Esophagus squamous epithelium (tissue), 5 donors: Measurements from ENCODE around the gene NEUROD2. TPM values are rescaled to one million over a fixed set of nuclear protein-coding genes. Genes with fewer than 3 reads are reported as not detected.

ENCODE experiments used
- DNase-seq: peaks from one replicate; lab custom pipeline; 2025; lab: John Stamatoyannopoulos, UW
- H3K27ac ChIP-seq, 4 donors: fragments of 200-600 bp; sonication (generic); one replicate each; pipeline ENCODE4 v1.5.1; 2016 to 2019; ENCODE audit warnings: mild to moderate bottlenecking in 1 of 4
- H3K27me3 ChIP-seq, 4 donors: fragments of 200-600 bp; sonication (generic); 1 replicate in 3 of 4; 2 replicates in 1 of 4; pipeline versions ENCODE4 v1.5.1 to v1.6.0; 2017 to 2021; ENCODE audit warnings: antibody characterized with exemption in 1 of 4
- H3K36me3 ChIP-seq, 3 donors: fragments of 200-600 bp; sonication (generic); one replicate each; pipeline ENCODE4 v1.5.1; 2016 to 2019
- H3K4me1 ChIP-seq, 3 donors: fragments of 200-600 bp; sonication (generic); one replicate each; pipeline ENCODE4 v1.5.1; 2017 to 2019
- H3K4me3 ChIP-seq, 4 donors: fragments of 200-600 bp; sonication (generic); 1 replicate in 3 of 4; 2 replicates in 1 of 4; pipeline ENCODE4 v1.5.1; 2016 to 2019; ENCODE audit warnings: mild to moderate bottlenecking in 2 of 4, moderate library complexity in 1 of 4
- H3K9me3 ChIP-seq, 3 donors: fragments of 200-600 bp; sonication (generic); one replicate each; pipeline ENCODE4 v1.5.1; 2016 to 2019
- POLR2A ChIP-seq, 4 donors: fragments of 450-650 bp; IDR thresholded peaks; one replicate each; pipeline ENCODE4 v1.6.1; 2017; ENCODE audit warnings: antibody characterized with exemption in 4 of 4, mild to moderate bottlenecking in 4 of 4, moderate library complexity in 3 of 4
- WGBS, 2 donors: methylation state at CpG; one replicate each; pipeline ENCODE4 v1.1.5; 2018; 5-methylcytosine and 5-hydroxymethylcytosine counted together
- intact Hi-C: fragments of 100-400 bp; cut with DNase I; formaldehyde crosslinking; loops from one replicate; pipeline ENCODE4 v1.15.0; 2022
- total RNA-seq, 4 donors: library from RNA; depleted of rRNA; stranded (reverse); fragments of >200 nt; gene quantifications; one replicate each; pipeline ENCODE4 v1.1.0, GENCODE V29; 2016
- TF ChIP-seq, protein P1 (sequence below), 6 experiments: fragments of 450-650 bp in 4 of 6; fragments of 200-600 bp in 2 of 6; sonication (generic) in 2 of 6; IDR thresholded peaks; one replicate each; pipeline ENCODE4 v1.5.1; 2016 to 2019; ENCODE audit warnings: antibody characterized with exemption in 6 of 6, mild to moderate bottlenecking in 4 of 6, moderate library complexity in 4 of 6
- donor health status: DM: yes; HTN: yes; CAD: no.

NEUROD2 gene
- not detected for total RNA-seq

DNA sequence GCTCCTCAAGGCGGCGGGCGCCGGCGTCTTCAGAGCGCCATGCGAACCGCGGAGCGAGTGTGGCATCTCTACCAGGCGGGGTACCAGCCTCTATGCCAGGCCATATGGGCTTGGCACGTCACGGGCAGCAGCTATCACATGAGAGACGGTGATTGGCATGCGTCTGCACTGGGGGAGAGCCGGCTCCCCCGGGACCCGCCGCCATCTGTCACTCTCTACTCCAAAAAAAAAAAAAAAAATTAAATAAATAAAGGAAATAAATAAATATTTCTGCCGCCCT is at the start of gene NEUROD2:
TSS of gene NEUROD2 (minus strand) at position 70 of the 280 bp plus-strand sequence. CDS start 1,321 bp downstream, outside the sequence.
- no peak within 1 kb of the TSS for H3K27ac ChIP-seq
- H3K27me3 ChIP-seq, result peaks cover 38 to 100% (median 52%) of the 10 kb centered on the region in 4 donors
- DNase-seq, result no peak
- H3K36me3 ChIP-seq, result no peaks in the 10 kb centered on the region
- intact Hi-C loops, result no loop called here
- peaks cover 28 to 55% (median 34%) of the 10 kb centered on the region in 3 donors for H3K4me1 ChIP-seq
- TF ChIP-seq, protein P1, sequence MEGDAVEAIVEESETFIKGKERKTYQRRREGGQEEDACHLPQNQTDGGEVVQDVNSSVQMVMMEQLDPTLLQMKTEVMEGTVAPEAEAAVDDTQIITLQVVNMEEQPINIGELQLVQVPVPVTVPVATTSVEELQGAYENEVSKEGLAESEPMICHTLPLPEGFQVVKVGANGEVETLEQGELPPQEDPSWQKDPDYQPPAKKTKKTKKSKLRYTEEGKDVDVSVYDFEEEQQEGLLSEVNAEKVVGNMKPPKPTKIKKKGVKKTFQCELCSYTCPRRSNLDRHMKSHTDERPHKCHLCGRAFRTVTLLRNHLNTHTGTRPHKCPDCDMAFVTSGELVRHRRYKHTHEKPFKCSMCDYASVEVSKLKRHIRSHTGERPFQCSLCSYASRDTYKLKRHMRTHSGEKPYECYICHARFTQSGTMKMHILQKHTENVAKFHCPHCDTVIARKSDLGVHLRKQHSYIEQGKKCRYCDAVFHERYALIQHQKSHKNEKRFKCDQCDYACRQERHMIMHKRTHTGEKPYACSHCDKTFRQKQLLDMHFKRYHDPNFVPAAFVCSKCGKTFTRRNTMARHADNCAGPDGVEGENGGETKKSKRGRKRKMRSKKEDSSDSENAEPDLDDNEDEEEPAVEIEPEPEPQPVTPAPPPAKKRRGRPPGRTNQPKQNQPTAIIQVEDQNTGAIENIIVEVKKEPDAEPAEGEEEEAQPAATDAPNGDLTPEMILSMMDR (IDR thresholded peaks at IDR 0.05), result no peak
- TF ChIP-seq POLR2A (IDR thresholded peaks at IDR 0.05), result no peak
- no peaks in the 10 kb centered on the region for H3K9me3 ChIP-seq
- 0 to 7% methylated on average over 1 to 15 of the region's 20 CpGs for WGBS, 2 donors
- H3K4me3 ChIP-seq, result peak within 1 kb of the TSS in 2 of 4 donors; percentile 24 to 52

GRCh38 chr17:39655105-39655504 is 47.4 kb upstream of the NEUROD2 start:
- peaks cover 3 to 61% (median 19%) of the 10 kb centered on the region in 3 donors for H3K4me1 ChIP-seq
- intact Hi-C loops, result no loop called here
- peaks cover 2 to 75% (median 7%) of the 10 kb centered on the region in 3 donors for H3K36me3 ChIP-seq
- DNase-seq, result no peak
- 88 to 93% methylated on average over 2 of the region's 2 CpGs for WGBS, 2 donors
- TF ChIP-seq, protein P1 (IDR thresholded peaks at IDR 0.05), result no peak
- TF ChIP-seq POLR2A (IDR thresholded peaks at IDR 0.05), result no peak
- H3K9me3 ChIP-seq, result no peaks in the 10 kb centered on the region
- no peaks in the 10 kb centered on the region for H3K27me3 ChIP-seq
- H3K27ac ChIP-seq, result no peak overlapping the region
- H3K4me3 ChIP-seq, result no peak overlapping the region

DNA sequence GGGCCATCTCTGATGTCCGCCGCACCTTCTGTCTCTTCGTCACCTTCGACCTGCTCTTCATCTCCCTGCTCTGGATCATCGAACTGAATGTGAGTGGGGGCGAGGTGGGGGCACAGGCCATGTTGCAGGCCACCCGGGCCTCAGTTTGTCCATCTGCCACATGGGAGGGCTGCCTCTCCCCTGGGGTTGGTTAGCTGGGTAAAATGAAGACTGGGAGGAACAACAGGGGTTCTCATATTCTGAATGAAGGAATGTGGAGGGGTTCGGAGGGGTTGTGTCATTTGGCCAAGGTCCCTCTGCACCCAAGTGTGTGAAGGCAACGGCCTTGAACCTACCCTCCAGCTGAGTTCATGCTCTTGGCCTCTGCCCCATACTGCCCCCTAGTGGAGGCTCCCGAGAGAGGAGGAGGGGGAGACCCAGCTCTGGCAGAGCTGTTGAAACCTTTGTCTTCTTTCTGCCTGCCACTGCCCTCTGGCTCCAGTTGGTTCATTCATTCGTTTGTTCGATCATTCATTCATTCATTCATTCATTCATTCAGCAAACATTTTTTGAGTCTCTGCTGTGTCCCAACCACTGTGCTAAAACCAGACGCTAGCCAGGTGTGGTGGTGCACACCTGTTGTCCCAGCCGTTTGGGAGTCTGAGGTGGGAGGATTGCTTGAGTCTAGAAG is 46.1 kb upstream of the NEUROD2 start:
- DNase-seq, result no peak
- 64 to 66% methylated on average over 11 to 14 of the region's 14 CpGs for WGBS, 2 donors
- Histone ChIP-seq H3K4me1 (peaks cover 0 to 48% (median 14%) of the 10 kb centered on the region in 3 donors), H3K27me3 (no peaks in the 10 kb centered on the region), H3K36me3 (peaks cover 0 to 70% (median 7%) of the 10 kb centered on the region in 3 donors), H3K27ac (peak overlapping the region in 2 of 4 donors; percentile 14 to 38), H3K4me3 (no peak overlapping the region), H3K9me3 (no peaks in the 10 kb centered on the region)
- TF ChIP-seq POLR2A (IDR thresholded peaks at IDR 0.05), result no peak
- TF ChIP-seq, protein P1 (IDR thresholded peaks at IDR 0.05), result peak; percentile 46 to 78 (median 67)
- intact Hi-C loops, result no loop called here

DNA sequence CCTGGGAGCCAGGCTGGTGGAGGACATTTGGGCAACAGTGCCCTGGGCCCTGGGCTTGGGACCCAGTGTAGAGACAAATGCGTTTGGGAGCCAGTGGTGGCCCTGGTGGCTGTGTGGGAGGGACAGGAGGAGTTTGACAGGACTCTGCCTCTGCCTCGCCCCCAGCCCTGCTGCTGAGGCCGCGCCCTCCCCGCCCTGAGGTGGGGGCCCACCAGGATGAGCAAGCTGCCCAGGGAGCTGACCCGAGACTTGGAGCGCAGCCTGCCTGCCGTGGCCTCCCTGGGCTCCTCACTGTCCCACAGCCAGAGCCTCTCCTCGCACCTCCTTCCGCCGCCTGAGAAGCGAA is 45.6 kb upstream of the NEUROD2 start:
- Histone ChIP-seq H3K4me3 (no peak overlapping the region), H3K27me3 (no peaks in the 10 kb centered on the region), H3K27ac (peak overlapping the region in 3 of 4 donors; percentile 14 to 62 (median 38)), H3K4me1 (peaks cover 0 to 42% (median 9%) of the 10 kb centered on the region in 3 donors), H3K36me3 (peaks cover 0 to 70% (median 2%) of the 10 kb centered on the region in 3 donors), H3K9me3 (no peaks in the 10 kb centered on the region)
- 79 to 88% methylated on average over 5 to 8 of the region's 12 CpGs for WGBS, 2 donors
- TF ChIP-seq, protein P1 (IDR thresholded peaks at IDR 0.05), result no peak
- no peak for TF ChIP-seq POLR2A (IDR thresholded peaks at IDR 0.05)
- intact Hi-C loops, result no loop called here
- DNase-seq, result no peak

GRCh38 chr17:39652587-39653315 is 45.0 kb upstream of the NEUROD2 start:
- 65 to 66% methylated on average over 6 of the region's 7 CpGs for whole genome bisulfite sequencing, 2 donors
- DNase-seq, result no peak
- intact Hi-C loops, result no loop called here

More at GRCh38 chr17:39652587-39653315, 45.0 kb upstream of the NEUROD2 start:
- Histone ChIP-seq H3K4me1 (peaks cover 0 to 38% (median 9%) of the 10 kb centered on the region in 3 donors), H3K27me3 (no peaks in the 10 kb centered on the region), H3K36me3 (peaks cover 0 to 65% (median 0%) of the 10 kb centered on the region in 3 donors), H3K9me3 (no peaks in the 10 kb centered on the region), H3K27ac (peak overlapping the region in 3 of 4 donors; percentile 14 to 62 (median 38)), H3K4me3 (no peak overlapping the region)
- TF ChIP-seq POLR2A (IDR thresholded peaks at IDR 0.05), result no peak
- TF ChIP-seq, protein P1 (IDR thresholded peaks at IDR 0.05), result no peak
